Kidney capillary endothelial cell (primary cell): ENCODE results near the gene OXCT2.
"Not testable (repeated sequence)": the region's sequence is repeated elsewhere in the genome, so short reads cannot be mapped to it uniquely, and the experiment has no call there.

ENCODE experiments used
- DNase-seq: peaks from one replicate; pipeline ENCODE4 v3.0.0-alpha.2; 2018; ENCODE audit warnings: low spot score

OXCT2 gene

DNA sequence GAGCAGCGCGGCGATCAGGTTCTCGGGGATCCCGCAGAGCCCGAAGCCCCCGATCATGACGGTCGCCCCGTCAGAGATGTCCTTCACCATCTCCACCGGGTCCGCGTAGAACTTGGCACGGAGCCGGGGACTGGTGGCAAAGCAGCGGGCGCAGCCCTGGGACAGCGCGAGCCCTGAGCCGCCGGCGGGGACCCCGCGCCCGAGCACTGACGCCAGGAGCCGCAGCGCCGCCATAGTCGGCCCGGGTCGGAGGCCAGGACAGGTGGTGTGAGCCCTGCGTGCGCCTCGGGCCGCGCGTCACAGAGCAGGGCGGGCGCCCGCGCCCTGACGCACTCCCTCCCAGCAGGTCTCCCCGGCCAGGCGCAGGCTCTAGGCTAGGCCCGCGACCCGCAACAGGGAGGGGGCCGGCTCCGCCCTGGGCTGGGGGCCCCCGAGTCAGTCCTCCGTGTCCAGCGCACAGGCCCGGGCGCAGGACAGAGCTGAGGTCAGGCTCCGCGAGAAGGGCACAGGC, at the start of gene OXCT2:
OXCT2 (minus strand) TSS at position 327 of the 511 bp plus-strand sequence; CDS start at position 234, 93 bp downstream.
- DNase-seq: not testable (repeated sequence)

DNA sequence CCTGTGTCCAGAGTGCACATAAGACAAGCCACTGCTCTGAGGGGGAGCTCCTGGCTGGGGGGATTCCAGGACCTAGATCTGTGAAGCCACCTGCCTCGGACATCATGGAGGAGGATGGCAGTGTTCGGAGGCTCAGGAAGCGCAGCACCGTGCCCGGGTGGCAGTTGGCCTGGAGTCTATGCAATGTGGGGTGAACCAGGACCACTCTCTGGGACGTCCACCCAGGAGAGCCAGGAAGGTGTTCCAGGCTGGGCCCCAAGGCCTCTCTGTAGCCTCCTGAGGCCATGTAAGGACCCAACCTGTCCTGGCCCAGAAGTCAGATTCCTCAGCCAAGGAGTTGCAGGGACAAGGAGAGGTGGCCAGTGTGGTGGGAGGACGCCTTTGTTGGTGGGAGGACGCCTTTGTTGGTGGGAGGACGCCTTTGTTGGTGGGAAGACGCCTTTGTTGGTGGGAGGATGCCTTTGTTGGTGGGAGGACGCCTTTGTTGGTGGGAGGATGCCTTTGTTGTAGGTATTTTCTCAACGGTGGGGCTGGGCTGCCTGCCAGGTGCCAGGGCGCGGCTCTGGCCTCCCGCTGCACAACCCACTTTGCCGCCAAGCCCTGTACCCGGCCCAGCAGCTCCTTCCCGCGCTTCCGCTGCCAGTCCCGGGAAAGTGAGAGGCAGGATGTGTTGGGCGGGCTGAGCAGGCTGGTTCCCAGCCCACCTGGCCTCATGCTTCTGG, 48.1 kb upstream of the OXCT2 start:
- DNase-seq: no peak

DNA sequence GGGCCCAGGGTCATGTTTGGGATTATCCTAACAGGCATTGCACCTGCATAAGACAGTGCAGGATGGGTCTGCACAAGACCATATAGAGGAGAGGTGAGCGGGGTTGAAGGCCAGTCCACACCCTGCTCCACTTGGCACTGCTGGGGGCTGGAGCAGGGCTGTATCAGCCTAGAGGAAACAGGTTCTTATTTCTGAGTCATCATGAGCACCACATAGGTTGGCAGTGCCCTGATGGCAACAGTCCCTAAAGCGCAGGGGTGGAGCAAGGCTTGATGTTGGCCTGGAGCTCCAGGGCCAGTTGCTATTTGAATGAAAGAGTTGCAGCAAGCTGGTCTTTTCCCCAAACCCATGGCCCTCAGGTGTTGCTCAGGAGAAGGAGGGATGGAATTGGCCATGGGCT, 47.3 kb upstream of the OXCT2 start:
- DNase-seq: no peak

DNA sequence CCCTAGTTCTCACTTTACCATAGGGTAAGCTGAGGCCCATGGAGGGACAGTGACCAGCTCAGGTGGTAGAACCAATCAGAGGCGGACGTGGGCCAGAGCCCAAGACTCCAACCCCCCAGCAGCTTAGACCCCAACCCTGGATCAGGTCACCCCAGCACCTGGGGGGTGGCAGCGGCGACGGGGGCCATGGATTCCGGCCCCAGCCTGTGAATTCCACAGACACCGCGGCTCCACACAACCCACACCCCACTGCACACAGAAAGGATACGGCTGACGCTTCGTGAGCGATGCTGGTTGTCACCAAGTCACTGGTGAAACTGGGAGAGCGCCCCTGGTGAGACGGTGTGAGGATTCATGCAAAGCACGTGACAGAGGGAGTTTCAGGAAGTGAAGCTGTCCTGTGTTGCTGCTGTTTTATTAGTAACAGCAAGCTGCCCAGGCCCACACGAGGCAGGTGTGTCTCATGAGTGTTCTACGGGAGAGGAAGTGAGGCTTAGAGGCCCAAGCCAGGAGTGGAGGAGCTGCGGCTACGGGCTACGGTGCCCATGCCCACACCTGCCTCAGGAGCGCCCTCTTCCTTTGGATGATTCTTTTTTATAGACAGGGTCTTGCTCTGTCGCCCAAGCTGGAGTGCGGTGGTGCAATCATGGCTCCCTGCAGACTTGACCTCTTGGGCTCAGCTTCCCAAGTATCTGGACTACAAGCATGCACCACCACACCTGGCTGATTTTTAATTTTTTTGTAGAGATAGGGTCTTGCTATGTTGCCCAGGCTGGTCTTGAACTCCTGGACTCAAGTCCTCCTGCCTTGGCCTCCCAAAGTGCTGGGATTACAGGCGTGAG, 46.2 kb upstream of the OXCT2 start:
- DNase-seq: not testable (repeated sequence)

DNA sequence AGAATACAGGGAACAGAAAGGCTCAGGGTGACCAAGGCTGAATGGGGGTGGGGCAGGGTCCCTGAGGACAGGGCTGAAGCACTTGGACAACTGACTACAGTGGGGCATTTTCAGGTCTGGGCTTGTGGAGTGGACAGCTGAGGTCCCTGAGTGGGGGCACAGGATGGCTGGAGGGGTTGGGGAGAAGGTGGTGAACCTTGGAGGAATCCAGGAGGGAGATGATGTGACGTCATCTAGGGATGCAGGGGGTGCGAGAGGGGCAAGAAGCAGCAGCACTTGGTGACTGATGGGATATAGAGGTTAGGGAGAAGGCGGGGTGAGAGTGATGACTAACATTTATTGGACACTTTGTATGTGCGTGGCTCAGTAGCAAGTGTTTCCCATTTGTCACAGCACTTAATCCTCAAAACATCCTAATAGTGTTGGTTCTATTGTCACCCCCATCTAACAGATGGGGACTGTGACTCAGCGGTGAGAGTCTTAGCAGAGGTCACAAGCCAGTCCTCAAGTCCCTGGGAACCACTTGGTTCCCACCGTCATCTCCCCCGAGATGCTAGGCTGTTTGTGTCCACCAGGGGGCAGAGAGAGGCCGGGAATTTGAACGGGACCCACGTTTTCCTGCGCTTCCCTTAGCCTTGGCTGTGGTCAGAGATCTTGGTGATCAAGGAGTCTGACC, 45.4 kb upstream of the OXCT2 start:
- DNase-seq: peak; percentile 84

DNA sequence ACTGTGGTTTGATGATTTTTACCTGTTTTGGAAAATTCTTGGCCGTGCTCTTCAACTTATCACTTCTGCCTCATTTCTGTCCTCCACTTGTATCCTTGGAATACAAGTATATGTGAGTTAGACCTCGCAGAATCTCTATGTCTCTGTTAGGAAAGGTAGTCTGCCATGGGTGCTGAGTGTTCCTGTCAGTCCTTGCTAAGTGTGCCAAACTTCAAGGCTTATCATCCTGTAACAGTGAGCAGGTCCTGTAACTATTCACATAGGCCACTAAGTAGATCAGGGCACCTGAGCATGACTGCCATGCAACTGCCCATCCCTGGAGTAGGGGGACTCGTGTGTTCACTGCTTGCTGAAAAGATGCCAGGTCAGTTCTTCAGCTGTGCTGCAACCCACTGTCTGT, 41.8 kb upstream of the OXCT2 start:
- DNase-seq: no peak

DNA sequence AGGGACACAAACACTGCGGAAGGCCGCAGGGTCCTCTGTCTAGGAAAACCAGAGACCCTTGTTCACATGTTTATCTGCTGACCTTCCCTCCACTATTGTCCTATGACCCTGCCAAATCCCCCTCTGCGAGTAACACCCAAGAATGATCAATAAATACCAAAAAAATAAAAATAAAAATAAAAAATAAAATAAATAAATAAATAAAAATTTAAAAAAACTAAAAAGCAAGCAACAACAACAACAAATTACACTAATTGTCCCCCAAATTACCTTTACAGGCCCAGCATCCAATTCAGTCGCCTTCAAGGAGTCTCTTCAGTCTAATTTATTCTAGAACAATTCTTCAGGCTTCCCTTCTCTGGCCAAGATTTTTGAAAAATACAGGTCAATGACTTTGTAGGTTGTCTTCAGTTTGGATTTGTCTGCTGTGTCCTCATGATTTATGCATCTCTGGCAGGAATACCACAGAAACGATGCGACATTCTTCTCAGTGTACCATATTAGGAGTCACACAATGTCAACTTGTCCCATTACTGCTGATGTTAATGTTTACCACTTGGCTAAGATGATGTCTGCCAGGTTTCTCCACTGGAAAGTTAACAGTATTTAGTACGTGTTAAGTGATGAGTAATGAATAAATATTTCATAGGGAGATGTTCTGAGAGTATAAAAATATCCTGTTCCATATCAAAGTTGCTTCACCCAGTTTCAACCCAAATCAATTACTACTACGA, 37.8 kb upstream of the OXCT2 start:
- no peak for DNase-seq

DNA sequence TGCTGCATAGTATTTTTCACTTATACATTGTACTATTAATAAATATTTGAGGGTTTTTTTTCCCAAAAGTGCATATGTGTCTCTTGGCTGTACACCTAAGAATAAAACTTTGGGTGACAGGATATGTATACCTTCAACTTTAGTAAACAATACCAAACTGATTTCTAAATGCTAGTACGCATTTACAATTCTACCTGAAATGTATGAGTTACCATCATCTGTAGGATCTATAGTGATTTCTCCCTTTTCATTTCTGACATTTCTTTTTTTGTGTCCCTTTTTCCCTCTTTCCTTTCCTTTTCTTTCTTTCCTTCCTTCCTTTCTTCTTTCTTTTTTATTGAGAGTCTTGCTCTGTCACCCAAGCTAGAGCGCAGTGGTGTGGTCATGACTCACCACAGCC, 34.2 kb upstream of the OXCT2 start:
- DNase-seq: no peak

DNA sequence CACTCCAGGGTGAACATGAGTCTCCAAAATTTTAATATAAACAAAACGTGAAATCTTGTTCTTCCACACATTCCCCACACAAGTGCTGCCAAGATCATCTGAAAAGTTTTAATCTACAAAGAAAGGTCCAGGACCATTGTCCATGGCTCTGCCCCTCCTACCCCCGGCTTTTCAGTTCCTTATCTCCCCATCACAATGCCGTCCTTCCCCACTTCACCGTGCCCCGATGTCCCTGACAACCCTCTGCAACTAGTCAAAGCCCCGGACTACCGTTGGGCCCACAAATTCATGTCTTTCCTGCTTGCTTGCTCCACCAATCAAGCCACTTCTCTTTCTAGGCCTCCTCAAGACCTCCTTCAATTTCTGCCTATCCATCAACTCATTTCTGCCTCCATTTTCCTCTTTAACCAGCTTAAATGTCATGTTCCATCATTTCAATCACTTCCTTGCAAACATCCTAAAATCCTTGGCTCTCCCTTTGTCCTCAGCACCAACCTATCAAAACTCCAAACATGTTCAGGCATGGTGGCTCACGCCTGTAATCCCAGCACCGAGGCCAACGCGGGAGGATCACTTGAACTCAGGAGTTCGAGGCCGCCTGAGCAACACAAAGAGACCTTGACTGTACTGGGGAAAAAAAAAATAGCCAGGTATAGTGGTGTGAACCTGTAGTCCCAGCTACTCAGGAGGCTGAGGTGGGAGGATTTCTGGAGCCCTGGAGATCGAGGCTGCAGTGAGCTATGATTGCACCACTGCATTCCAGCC, 31.5 kb upstream of the OXCT2 start:
- DNase-seq: no peak

DNA sequence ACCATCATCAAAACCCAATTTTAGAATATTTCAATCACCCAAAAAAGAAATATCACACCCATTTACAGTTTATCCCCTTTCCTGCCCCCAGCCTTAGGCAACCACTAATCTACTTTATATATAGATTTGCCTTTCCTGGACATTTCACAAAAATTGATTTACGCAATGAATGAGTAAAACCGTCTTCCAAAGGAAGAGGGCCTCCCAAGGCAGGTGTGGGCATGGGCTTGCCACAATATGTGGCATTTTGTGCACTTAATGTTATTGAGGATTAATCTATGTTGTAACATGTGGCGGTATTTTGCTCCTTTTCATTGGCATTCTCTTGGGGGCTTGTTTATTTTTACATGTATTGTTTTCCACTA, 29.3 kb upstream of the OXCT2 start:
- no peak for DNase-seq

DNA sequence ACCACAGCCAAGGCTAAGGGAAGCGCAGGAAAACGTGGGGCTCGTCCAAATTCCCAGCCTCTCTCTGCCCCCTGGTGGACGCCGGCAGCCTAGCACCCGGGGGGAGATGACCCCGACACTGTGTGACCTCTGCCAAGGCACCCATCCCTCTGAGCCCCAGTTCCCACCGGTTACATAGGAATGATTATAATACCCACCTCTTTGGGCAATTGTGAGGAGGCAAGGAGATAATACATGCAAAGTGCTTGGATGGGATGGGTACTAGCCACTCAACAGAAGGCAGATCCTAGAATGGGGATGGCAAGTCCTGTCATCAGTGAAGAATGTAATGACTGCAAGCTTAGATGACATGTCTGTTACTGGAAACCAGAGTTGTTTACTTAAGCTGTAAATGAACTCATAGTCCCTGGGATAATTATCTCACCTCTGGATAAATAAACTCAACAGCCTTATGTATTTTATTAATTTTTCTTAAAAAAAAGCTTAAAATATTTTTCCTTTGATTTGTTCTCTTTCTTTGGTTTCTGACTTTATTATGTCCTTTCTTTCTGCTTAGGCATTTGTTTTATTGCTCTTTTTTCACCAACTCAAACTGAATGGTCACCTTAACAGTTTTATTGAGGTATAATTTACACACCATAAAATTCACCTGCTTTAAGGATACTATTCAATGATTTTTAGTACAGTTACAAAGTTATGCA, 28.8 kb upstream of the OXCT2 start:
- DNase-seq: peak; percentile 54

DNA sequence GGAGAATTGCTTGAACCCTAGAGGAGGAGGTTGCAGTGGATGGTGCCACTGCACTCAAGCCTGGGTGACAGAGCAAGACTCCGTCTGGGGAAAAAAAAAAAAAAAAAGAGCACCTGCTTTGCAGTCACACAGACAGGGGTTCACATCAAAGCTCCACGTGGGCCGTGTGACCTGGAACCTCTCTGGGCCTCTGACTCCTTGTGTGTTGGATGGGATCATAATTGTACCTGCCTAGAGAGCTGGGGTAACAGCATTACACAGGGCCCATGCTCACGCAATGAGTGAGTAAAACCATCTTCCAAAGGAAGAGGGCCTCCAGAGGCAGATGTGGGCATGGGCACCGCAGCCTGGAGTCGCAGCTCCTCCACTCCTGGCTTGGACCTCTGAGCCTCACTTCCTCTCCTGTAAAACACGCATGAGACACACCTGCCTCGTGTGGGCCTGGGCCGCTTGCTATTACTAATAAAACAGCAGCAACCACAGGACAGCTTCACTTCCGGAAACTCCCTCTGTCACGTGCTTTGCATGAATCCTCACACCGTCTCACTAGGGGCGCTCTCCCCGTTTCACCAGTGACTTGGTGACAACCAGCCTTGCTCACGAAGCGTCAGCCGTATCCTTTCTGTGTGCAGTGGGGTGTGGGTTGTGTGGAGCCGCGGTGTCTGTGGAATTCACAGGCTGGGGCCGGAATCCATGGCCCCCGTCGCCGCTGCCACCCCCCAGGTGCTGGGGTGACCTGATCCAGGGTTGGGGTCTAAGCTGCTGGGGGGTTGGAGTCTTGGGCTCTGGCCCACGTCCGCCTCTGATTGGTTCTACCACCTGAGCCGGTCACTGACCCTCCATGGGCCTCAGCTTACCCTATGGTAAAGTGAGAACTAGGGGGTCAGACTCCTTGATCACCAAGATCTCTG, 28.0 kb upstream of the OXCT2 start:
- DNase-seq: peak; percentile 59

DNA sequence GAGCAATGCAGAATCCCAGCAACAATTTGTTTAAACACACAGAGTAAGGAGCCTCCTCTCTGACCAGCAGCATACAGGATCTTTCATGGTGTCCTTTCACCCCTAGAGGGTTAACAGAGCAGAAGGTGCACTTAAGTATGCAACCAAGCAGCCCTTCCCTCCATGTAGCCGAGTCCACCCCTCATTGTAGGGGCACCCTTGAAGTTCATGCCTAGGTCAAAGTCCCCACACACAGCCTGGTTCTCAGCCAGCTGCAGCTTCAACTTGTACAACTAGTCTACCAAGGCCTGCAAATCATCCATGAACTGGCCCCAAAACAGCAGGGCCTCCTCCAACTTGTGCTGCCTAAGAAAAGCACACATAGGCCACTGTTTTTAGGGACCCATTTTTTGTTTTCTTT, 24.5 kb upstream of the OXCT2 start:
- DNase-seq: no peak

DNA sequence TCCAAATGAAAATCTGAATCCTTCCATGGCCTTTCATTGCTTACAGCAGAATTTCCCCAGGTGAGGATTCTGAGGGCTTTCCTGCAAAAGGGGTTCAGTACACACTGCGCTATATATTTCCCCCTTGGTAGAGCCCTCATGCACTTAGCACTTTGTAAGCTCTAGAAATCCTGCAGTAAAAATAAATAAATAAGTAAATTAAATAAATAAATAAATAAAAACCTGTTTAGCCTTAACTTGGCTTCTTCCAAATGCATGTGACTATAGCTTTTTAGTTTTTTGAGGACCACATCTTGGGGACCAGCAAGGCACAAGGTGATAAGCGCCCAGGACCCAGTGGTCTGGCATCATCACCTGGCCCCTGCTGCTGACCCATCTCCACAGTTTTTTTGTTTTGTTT, 20.7 kb upstream of the OXCT2 start:
- DNase-seq: no peak

DNA sequence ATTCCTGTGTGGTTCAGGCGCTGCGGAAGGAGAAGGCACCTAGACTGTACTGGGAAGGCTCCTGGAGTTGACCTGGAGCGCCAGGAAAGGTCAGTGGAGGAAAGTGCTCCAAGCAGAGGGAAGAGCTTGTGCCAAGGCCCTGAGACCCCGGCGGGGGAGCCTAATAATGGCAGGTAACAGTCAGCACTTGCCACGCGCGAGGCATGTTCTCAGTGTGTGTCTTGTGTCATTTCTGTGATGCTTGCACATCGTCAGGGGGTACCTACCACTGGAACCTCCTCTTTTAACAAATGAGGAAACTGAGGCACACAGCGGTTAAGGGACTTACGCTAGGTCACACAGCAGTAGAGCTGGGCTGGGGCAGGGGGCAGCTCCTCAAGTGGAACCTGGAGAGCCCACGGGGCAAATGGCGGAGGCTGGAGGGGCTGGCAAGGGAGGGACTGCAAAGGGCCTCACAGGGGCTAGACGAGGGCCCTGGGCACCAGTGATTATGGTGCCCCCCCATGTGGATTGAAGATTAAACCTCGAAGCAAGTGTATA, 18.5 kb upstream of the OXCT2 start:
- DNase-seq: no peak

DNA sequence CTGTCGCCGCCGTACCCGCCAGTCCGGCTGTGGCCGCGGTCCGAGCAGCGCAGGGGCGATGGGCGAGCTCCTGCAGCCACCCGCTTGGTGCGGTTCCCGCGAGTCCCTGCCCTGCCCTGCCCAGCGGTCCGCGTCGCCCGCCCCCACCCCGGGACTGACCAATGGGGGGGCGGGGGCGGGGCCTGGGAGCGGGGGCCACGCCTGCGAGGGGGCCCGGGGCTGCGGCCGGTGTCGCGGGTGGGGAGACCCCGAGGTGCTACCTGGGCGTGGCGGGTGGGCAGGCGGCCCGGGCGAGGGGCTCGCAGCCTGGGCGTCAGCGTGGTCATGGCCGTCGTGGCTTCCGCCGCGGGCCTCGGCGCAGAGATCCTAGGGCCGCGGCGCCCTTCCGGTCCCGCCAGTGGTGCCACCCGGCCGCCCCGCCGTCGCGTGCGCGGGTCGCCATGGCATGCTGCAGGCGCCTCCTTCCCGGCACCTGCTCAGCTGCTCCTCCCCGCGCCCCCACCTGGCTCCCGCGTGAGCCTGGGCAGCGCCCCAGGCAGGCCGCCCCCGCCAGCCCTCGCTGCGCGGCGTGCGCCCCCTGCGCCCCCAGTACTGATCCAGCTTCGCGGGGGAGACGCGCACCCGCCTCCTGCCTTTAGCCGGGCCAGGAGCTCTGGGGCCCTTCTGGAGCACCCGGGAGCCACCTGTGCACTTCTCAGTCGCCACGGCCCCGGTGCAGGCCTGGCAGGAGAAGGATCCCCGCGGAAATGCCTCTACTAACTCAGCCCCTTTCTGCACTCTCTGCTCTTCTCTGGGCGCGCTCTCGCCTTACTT, 17.8 kb upstream of the OXCT2 start, which contains the start of gene BMP8B:
BMP8B (minus strand) TSS at position 108 of the 813 bp plus-strand sequence. CDS start 380 bp downstream, outside the sequence.
- no peak for DNase-seq

DNA sequence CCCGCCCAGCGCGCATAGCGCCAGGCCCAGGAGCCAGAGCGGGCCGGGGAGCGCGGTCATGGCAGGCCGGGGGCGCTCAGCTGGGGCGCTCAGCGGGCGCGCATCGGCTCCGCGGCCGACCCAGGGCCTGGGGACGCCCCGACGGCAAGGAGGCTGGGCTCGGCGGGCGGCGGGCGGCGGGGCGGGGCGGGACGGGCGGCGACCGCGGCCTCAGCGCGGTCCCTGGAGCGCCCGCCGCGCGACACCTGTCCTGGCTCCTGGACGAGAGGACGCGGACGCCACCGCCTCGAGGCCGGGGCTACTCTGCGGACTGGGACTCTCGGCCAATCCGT, 17.2 kb upstream of the OXCT2 start:
- no peak for DNase-seq

DNA sequence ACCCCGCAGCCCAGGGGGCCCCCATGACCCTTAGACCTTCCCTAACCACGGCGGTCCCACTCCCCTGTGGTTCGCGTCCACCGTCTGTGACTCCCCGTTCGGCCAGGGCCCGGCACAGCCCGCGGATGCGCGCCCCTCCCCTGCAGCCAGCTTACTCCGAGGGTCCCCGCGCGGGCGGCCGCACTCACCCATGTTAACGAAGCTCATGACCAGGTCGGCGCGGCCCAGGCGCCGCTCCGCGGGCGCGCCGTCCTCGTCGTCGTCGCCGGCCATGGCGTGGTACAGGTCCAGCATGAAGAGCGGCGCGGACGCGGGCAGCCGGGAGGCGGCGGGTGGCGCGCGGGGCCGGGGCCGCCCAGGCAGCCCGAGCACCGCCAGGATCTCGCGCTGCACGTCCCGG, 16.8 kb upstream of the OXCT2 start:
- not testable (repeated sequence) for DNase-seq
